Measurements from ENCODE around the gene WNK2.

GRCh38 chr9:93329629-93330280, 145.8 kb downstream of the WNK2 start:
- TF ChIP-seq CTCF (conservative IDR thresholded peaks at IDR 0.05 in 1 of 2, IDR thresholded peaks at IDR 0.05 in 1 of 2; ENCODE audit: extremely low read depth in 1 of 2, insufficient read depth in 1 of 2, low read depth in 1 of 2, low read length in 2 of 2) (no peak), EZH2 (IDR thresholded peaks at IDR 0.05; ENCODE audit: borderline replicate concordance, low read length) (no peak)

All from mammary epithelial cell (primary cell).